KMS-11 (cell line): ENCODE measurements around the gene CERS6.

ENCODE experiments used
- H2AFZ ChIP-seq: fragments of 200-600 bp; sonication (generic); 2 replicates; pipeline ENCODE4 v1.6.1; 2016; ENCODE audit warnings: antibody characterized with exemption, mixed run types, low read depth
- H3K27ac ChIP-seq: fragments of 200-600 bp; sonication (generic); 2 replicates; pipeline ENCODE4 v1.6.1; 2016; ENCODE audit warnings: mild to moderate bottlenecking, mixed run types
- H3K27me3 ChIP-seq: fragments of 200-600 bp; sonication (generic); 2 replicates; pipeline ENCODE4 v1.6.1; 2017; ENCODE audit warnings: mild to moderate bottlenecking, low read depth, mixed run types, moderate library complexity; ENCODE audit not compliant: insufficient read depth
- H3K36me3 ChIP-seq: fragments of 200-600 bp; sonication (generic); 2 replicates; pipeline ENCODE4 v1.6.1; 2017; ENCODE audit warnings: mild to moderate bottlenecking, mixed run types; ENCODE audit not compliant: insufficient read depth
- H3K4me1 ChIP-seq: fragments of 200-600 bp; sonication (generic); 2 replicates; pipeline ENCODE4 v1.6.1; 2016; ENCODE audit warnings: mild to moderate bottlenecking, low read depth, mixed run types; ENCODE audit not compliant: poor library complexity, severe bottlenecking
- H3K4me2 ChIP-seq: fragments of 200-600 bp; sonication (generic); 2 replicates; pipeline ENCODE4 v1.7.0; 2016; ENCODE audit warnings: mild to moderate bottlenecking, mixed run types
- H3K4me3 ChIP-seq: fragments of 200-600 bp; sonication (generic); IDR thresholded peaks from 2 replicates; pipeline ENCODE4 v1.6.1; 2017; ENCODE audit warnings: low read depth, low read length, mixed read lengths; ENCODE audit not compliant: insufficient read depth
- H3K79me2 ChIP-seq: fragments of 200-600 bp; sonication (generic); 2 replicates; pipeline ENCODE4 v1.6.1; 2016; ENCODE audit warnings: low read depth, mixed run types; ENCODE audit not compliant: insufficient read depth
- H3K9ac ChIP-seq: fragments of 200-600 bp; sonication (generic); 2 replicates; pipeline ENCODE4 v1.6.1; 2016; ENCODE audit warnings: mild to moderate bottlenecking, mixed run types
- H4K20me1 ChIP-seq: fragments of 200-600 bp; sonication (generic); 2 replicates; pipeline ENCODE4 v1.6.1; 2016; ENCODE audit warnings: mild to moderate bottlenecking, mixed run types; ENCODE audit not compliant: insufficient read depth
- TF ChIP-seq, protein P1 (sequence below): fragments of 200-600 bp; sonication (generic); conservative IDR thresholded peaks from 2 replicates; pipeline ENCODE4 v1.6.1; 2017; ENCODE audit warnings: low read depth, mild to moderate bottlenecking, antibody characterized with exemption, low read length, moderate library complexity, mixed read lengths

The CERS6 gene

GRCh38 chr2:168810235-168810634, 354.2 kb downstream of the CERS6 start:
- H3K9ac ChIP-seq = no peak overlapping the region
- H3K27me3 ChIP-seq = no peaks in the 10 kb centered on the region
- H3K4me2 ChIP-seq = no peak overlapping the region
- H3K4me3 ChIP-seq = no peak overlapping the region
- H3K4me1 ChIP-seq = no peaks in the 10 kb centered on the region
- TF ChIP-seq, protein P1, sequence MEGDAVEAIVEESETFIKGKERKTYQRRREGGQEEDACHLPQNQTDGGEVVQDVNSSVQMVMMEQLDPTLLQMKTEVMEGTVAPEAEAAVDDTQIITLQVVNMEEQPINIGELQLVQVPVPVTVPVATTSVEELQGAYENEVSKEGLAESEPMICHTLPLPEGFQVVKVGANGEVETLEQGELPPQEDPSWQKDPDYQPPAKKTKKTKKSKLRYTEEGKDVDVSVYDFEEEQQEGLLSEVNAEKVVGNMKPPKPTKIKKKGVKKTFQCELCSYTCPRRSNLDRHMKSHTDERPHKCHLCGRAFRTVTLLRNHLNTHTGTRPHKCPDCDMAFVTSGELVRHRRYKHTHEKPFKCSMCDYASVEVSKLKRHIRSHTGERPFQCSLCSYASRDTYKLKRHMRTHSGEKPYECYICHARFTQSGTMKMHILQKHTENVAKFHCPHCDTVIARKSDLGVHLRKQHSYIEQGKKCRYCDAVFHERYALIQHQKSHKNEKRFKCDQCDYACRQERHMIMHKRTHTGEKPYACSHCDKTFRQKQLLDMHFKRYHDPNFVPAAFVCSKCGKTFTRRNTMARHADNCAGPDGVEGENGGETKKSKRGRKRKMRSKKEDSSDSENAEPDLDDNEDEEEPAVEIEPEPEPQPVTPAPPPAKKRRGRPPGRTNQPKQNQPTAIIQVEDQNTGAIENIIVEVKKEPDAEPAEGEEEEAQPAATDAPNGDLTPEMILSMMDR = no peak
- H4K20me1 ChIP-seq = no peaks in the 10 kb centered on the region
- no peak overlapping the region for H2AFZ ChIP-seq
- no peaks in the 10 kb centered on the region for H3K79me2 ChIP-seq
- H3K36me3 ChIP-seq = no peaks in the 10 kb centered on the region
- no peak overlapping the region for H3K27ac ChIP-seq

GRCh38 chr2:168811696-168812095, 355.6 kb downstream of the CERS6 start:
- no peaks in the 10 kb centered on the region for H3K36me3 ChIP-seq
- no peak overlapping the region for H3K4me3 ChIP-seq
- no peaks in the 10 kb centered on the region for H3K27me3 ChIP-seq
- no peak overlapping the region for H2AFZ ChIP-seq
- H3K9ac ChIP-seq = no peak overlapping the region
- no peak overlapping the region for H3K27ac ChIP-seq
- H3K4me2 ChIP-seq = no peak overlapping the region
- no peaks in the 10 kb centered on the region for H3K4me1 ChIP-seq
- H4K20me1 ChIP-seq = no peaks in the 10 kb centered on the region
- TF ChIP-seq, protein P1 = no peak
- H3K79me2 ChIP-seq = no peaks in the 10 kb centered on the region

DNA sequence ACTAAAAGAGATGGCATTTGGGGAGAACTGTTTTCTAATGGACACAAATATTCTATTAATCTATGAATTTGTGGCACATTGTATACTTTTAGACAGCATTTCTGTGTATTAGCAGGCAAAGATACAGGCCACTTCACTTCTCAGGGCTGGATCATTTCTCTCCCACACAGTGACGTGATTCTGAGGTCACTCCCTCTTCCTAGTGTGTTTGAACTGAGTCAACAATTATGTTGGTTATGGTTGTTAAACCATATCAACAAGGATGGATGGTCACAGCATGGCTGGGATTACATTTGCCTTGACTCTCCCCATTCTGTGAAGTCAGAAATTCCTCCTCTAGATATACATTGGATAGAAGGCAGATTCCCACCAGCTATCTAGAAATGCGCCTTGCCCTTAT, 358.0 kb downstream of the CERS6 start:
- TF ChIP-seq, protein P1 = no peak
- H2AFZ ChIP-seq = no peak overlapping the region
- H3K27ac ChIP-seq = no peak overlapping the region
- no peaks in the 10 kb centered on the region for H3K27me3 ChIP-seq
- H4K20me1 ChIP-seq = no peaks in the 10 kb centered on the region
- no peak overlapping the region for H3K9ac ChIP-seq
- no peaks in the 10 kb centered on the region for H3K4me1 ChIP-seq
- no peak overlapping the region for H3K4me2 ChIP-seq
- H3K79me2 ChIP-seq = no peaks in the 10 kb centered on the region
- no peaks in the 10 kb centered on the region for H3K36me3 ChIP-seq
- no peak overlapping the region for H3K4me3 ChIP-seq

GRCh38 chr2:168814939-168815907, 359.2 kb downstream of the CERS6 start:
- Histone ChIP-seq H4K20me1 (no peaks in the 10 kb centered on the region), H3K27ac (no peak overlapping the region), H3K9ac (no peak overlapping the region), H3K36me3 (no peaks in the 10 kb centered on the region), H3K79me2 (no peaks in the 10 kb centered on the region), H3K4me1 (no peaks in the 10 kb centered on the region), H3K4me2 (no peak overlapping the region), H3K27me3 (no peaks in the 10 kb centered on the region), H3K4me3 (no peak overlapping the region), H2AFZ (no peak overlapping the region)
- TF ChIP-seq, protein P1 = no peak
